NCI-H128 (cell line): ENCODE results near the gene IFNG.

Source experiments
- DNase-seq: peaks from one replicate; lab custom pipeline; 2025; ENCODE audit not compliant: unreplicated experiment; lab: John Stamatoyannopoulos, UW

IFNG gene

DNA sequence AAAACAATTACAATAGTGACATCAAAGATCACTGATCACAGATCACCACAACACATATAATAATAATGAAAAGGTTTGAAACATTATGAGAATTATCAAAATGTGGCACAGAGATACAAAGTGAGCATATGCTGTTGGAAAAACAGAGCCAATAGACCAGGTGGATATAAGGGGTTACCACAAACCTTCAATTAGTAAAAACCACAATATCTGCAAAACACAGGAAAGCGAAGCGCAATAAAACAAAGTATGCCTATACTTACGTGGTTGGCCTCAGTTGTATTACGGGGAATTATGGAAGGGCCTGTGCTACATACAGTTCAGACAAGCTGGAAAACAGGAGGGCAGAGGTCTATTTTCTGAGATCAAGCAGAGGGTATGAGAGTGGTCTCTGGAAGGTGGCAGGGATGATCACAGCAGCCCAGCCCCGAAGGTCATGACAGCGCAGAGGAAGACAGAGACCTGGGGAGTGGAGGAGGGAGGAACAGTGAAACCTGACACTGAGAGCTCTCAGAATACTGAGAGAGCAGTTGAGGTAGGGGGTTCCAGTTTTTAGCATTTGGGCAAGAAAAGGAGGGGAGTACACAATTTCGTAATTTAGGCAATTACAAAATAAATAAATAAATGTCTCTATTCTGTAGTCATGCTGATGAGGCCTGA is 41.3 kb downstream of the IFNG start:
- no peak for DNase-seq

DNA sequence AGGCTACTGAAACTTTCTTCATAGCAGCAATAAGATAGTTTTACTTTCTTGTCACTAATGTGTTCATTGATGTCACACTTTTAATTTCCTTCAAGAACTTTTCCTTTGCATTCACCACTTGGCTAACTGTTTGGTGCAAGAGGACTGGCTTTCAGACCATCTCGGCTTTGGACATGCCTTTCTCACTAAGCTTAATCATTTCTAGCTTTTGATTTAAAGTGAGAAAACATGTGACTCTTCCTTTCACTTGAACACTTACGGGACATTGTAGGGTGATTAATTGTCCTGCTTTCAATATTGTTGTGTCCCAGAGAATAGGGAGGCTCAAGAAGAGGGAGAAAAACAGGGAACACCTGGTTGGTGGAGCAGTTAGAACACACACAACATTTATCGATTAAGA is 41.9 kb downstream of the IFNG start:
- DNase-seq, result no peak

DNA sequence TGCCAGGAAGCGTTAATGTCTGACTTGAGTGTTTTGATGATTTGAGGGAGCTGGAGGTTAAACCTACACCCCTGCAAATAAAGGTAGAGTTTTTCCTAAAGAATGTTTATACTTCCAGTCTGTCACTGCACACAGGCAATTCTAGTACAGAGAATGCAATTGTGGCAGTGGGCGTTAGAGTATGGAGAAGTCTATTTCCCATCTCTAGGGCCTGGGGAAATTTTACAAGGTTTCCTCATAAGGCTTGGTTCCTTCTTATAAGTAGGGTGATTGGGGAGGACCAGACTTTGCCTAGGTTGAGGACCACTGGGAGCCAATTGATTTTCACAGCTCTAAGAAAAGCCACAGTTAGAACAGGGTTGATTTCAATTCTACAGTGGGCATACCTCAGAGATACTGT is 44.3 kb downstream of the IFNG start:
- no peak for DNase-seq

DNA sequence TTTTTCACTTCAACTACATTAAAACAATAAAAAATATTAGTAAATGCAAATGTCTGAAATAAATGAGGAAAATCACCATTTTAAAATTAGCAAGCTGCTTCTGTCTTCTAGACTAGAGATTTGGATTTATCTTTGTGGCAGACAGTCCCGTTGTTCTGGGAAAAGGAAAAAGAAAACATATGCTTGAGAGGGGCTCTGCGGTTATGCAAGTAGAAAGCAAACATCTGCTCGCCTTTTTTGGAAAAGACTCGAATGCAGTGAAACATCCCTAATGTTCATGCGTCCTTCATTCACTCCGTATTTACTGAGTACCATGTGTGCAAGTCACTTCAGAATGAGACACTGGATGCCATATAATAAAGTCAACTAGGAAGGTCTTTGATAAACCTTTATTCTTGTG is 44.9 kb downstream of the IFNG start:
- no peak for DNase-seq

DNA sequence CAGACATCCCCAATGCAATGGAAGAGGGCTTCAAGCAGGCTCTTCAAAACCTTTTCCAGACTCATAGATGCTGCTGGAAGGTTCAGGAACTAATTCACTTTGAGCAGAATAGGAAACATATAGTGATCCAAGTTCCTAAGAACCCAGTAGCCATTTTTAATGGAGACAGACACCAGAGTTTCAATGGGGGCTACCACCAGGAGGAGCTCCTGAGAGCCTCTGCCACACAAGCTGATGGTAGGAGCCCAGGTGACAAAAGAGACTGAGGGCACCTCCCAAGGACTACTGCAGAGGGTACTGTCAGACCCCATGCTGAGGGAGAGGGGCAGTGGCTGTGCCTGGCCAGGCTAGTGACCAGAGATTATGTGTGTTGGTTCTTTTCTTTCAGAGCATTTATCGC is 45.9 kb downstream of the IFNG start:
- DNase-seq, result no peak

DNA sequence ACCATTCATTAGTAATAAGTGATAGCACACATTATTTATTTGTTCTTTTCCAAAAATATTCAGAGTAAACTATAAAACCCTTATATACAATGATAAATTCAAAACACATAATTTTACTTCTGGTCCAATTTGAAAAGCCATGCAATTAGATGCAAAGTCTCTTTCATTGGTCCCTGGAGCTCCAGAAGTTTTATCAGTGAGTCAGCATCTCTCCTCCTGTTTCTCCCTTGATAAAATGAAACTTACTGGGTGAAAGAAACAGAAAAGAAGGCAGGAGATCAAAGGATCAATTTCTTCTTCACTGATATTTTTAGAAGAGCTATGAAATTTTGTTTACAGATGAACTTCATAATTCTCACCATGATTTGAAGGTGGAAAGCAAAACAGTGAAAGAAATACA is 47.5 kb downstream of the IFNG start:
- no peak for DNase-seq

DNA sequence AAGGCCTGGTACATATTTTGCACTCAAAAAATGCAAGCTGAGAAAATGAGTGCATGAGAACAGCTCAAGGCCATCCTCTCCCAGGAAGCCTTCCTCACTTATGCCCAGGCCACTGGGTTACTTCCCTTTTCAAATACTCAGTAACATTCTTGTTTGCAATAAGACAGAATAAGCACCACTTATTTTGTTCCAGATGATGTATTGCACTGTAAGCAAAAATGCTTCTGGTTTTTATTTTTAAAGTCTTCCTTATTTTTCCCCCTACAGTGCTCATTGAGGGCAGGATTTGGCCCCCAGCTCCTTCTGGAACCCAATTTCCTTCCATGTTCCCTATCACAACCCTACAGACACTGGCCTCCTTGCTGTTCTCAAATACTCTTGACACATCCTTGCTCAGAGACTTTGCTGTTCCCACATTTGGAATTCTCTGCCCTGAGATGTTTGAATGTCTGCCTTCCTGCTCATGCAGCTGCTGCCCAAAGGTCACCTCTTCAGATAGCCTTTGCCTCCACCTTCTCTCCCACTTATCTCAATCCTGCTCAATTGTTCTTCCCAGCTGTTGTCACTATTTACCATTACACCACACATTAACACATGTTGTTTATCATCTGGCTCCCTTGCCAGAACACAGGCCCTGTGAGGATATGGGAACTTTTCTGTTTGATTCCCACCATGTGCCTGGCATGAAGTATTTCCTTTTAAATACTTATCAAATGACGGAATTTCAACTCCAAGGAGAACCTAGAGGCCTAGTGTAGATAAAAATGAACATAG is 49.9 kb downstream of the IFNG start:
- DNase-seq, result no peak

DNA sequence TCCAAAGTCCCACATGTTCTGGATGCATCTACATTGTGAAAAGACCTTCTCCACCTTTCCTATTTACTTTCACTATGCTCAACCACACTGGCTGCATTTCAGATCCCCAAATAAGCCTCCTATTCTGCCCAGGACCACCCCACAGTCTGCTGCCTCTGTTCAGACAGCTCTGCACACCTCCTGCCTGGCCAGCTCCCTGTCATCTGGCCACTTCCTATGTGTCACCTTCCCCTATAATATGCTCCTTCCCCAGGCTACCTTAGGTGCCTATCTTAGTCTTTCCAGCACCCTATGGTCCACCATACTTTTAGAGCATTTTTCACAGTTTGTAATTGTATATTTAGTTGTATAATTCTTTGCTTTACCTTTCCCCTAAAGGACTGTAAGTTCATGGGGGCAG is 50.5 kb downstream of the IFNG start:
- DNase-seq, result no peak

DNA sequence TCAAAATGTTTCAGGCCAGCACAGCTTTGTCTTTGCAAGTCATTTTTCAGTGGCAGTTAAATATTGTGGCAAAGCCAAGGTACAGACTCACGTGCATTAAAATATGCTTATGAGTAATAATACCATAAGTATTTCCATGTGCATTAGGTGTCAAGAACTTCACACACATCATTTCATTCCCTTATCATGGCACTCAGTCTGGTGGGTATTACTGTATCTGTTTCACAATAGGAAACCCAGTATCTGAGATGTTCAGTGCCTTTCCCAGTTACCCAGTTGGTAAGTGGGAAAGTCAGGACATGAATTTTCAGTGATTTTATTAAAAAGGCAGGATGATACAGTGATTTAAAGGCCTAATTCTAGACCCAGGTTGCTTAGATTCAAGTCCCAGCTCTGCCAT is 52.9 kb downstream of the IFNG start:
- no peak for DNase-seq

DNA sequence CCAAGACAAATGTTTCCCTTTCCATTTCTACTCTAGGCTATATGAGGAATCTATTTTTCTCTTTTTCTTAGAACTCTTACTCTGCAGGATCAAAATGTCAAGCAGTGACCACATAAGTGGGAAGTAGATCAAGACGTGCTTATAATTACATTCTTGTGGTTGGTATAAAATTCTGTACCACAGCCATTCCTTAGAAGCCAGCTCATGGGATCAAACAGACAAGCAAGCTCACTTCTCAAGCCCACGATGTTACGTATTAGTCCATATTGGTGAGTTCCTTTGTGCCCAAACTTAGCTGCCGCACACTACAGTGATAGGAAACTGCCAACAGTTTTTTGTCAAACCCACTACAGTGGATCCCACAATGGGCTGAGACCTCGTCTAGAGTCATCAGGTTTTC is 53.4 kb downstream of the IFNG start:
- DNase-seq, result no peak
